Sigmoid colon (tissue), 7 donors: ENCODE data around the gene FAM98B. TPM values are rescaled to one million over a fixed set of nuclear protein-coding genes. Genes with fewer than 3 reads are reported as not detected.

Source experiments
- DNase-seq: peaks from one replicate; pipeline ENCODE4 v3.0.0-alpha.2; 2019
- H3K27ac ChIP-seq, 4 donors: fragments of 200-600 bp; sonication (generic); one replicate each; pipeline ENCODE4 v1.5.1; 2016 to 2019; ENCODE audit warnings: mild to moderate bottlenecking in 1 of 4
- H3K27me3 ChIP-seq, 3 donors: fragments of 200-600 bp; sonication (generic); one replicate each; pipeline ENCODE4 v1.5.1; 2019; ENCODE audit warnings: mild to moderate bottlenecking in 1 of 3
- H3K36me3 ChIP-seq, 4 donors: fragments of 200-600 bp; sonication (generic); one replicate each; pipeline ENCODE4 v1.5.1; 2016 to 2019
- H3K4me1 ChIP-seq, 4 donors: fragments of 200-600 bp; sonication (generic); one replicate each; pipeline ENCODE4 v1.5.1; 2017 to 2019
- H3K4me3 ChIP-seq, 4 donors: fragments of 200-600 bp; sonication (generic); one replicate each; pipeline ENCODE4 v1.5.1; 2017 to 2019; ENCODE audit warnings: mild to moderate bottlenecking in 2 of 4, moderate library complexity in 1 of 4
- H3K9me3 ChIP-seq, 4 donors: fragments of 200-600 bp in 3 of 4; sonication (generic) in 3 of 4; one replicate each; pipeline versions ENCODE4 v1.5.1 to v1.6.1; 2013 to 2019
- CTCF ChIP-seq, 4 experiments: fragments of 450-650 bp in 3 of 4; fragments of 200-600 bp in 1 of 4; IDR thresholded peaks; one replicate each; pipeline ENCODE4 v1.5.1; 2016 to 2019; ENCODE audit warnings: antibody characterized with exemption in 4 of 4, mild to moderate bottlenecking in 3 of 4, moderate library complexity in 2 of 4
- EP300 ChIP-seq, 4 donors: sonication (generic); formaldehyde crosslinking; IDR thresholded peaks; one replicate each; pipeline ENCODE4 v1.6.1; 2017; ENCODE audit warnings: antibody characterized with exemption in 4 of 4
- POLR2A ChIP-seq, 2 donors: fragments of 450-650 bp; IDR thresholded peaks; one replicate each; pipeline ENCODE4 v1.6.1; 2016; ENCODE audit warnings: antibody characterized with exemption in 2 of 2, mild to moderate bottlenecking in 2 of 2, moderate library complexity in 2 of 2
- POLR2AphosphoS5 ChIP-seq, 4 donors: sonication (generic); formaldehyde crosslinking; IDR thresholded peaks; one replicate each; pipeline ENCODE4 v1.6.1; 2017; ENCODE audit warnings: antibody characterized with exemption in 4 of 4
- WGBS, 2 donors: extraction: QIAGEN DNeasy Blood & Tissue Kit; methylation state at CpG; one replicate each; pipeline ENCODE4 v1.1.7; 2013; 5-methylcytosine and 5-hydroxymethylcytosine counted together
- intact Hi-C: fragments of 100-400 bp; cut with DNase I; formaldehyde crosslinking; loops from one replicate; pipeline ENCODE4 v1.15.1; 2023
- polyA plus RNA-seq, 3 donors: library from polyadenylated mRNA; stranded (reverse); fragments of 200-250 nt; gene quantifications; one replicate each; pipeline ENCODE4 v1.2.3, GENCODE V29; 2013
- total RNA-seq, 4 donors: library from RNA; depleted of rRNA; stranded (reverse); fragments of >200 nt; gene quantifications; one replicate each; pipeline ENCODE4 v1.1.0, GENCODE V29; 2016
- donor health status: healthy with polysubstance abuse.
- donor health status: Bipolar disorder and iron deficiency.
- donor health status: healthy.

Gene FAM98B
- total and polyA plus RNA-seq, 7 donors, result 10.9 to 16.6 (median 12.5) TPM

- intact Hi-C loops, result loop anchor here (5.0 kb wide), 1 partner anchor 242 kb away; no protein-coding TSS in a partner anchor
- H3K4me1 ChIP-seq, result peaks cover 0 to 7% (median 3%) of the 10 kb centered on the region in 4 donors
- H3K27ac ChIP-seq, result no peak overlapping the region
- DNase-seq, result no peak
- no peak overlapping the region for H3K4me3 ChIP-seq
- WGBS, 2 donors, result 20 to 24% methylated on average over 9 of the region's 9 CpGs
- no peaks in the 10 kb centered on the region for H3K9me3 ChIP-seq
- H3K27me3 ChIP-seq, result no peaks in the 10 kb centered on the region
- TF ChIP-seq EP300 (IDR thresholded peaks at IDR 0.05), result no peak
- peak; percentile 72 to 92 (median 88) for TF ChIP-seq CTCF (IDR thresholded peaks at IDR 0.05)
- no peak for TF ChIP-seq POLR2A (IDR thresholded peaks at IDR 0.05)
- peak in 2 of 4 donors; percentile 50 to 56 for TF ChIP-seq POLR2AphosphoS5 (IDR thresholded peaks at IDR 0.05)
- H3K36me3 ChIP-seq, result no peaks in the 10 kb centered on the region
Observed at GRCh38 chr15:38440353-38441129, 13.4 kb upstream of the FAM98B start.

- H3K4me3 ChIP-seq, result no peak overlapping the region
- intact Hi-C loops, result loop anchor here (5.0 kb wide), 1 partner anchor 241 kb away; no protein-coding TSS in a partner anchor
- H3K27ac ChIP-seq, result no peak overlapping the region
- 92 to 95% methylated on average over 3 of the region's 3 CpGs for WGBS, 2 donors
- no peaks in the 10 kb centered on the region for H3K36me3 ChIP-seq
- no peak for DNase-seq
- H3K9me3 ChIP-seq, result no peaks in the 10 kb centered on the region
- no peak for TF ChIP-seq POLR2AphosphoS5 (IDR thresholded peaks at IDR 0.05)
- no peak for TF ChIP-seq CTCF (IDR thresholded peaks at IDR 0.05)
- no peak for TF ChIP-seq POLR2A (IDR thresholded peaks at IDR 0.05)
- no peak for TF ChIP-seq EP300 (IDR thresholded peaks at IDR 0.05)
- no peaks in the 10 kb centered on the region for H3K27me3 ChIP-seq
- H3K4me1 ChIP-seq, result peaks cover 0 to 7% (median 3%) of the 10 kb centered on the region in 4 donors
Observed at GRCh38 chr15:38441130-38441519, 12.8 kb upstream of the FAM98B start.

- 0% methylated on average over 12 of the region's 12 CpGs for WGBS, 2 donors
- Histone ChIP-seq H3K4me3 (peak overlapping the region; percentile 68 to 83 (median 72)), H3K4me1 (peaks cover 0 to 22% (median 12%) of the 10 kb centered on the region in 4 donors), H3K27me3 (no peaks in the 10 kb centered on the region), H3K27ac (peak overlapping the region; percentile 91 to 94 (median 93)), H3K9me3 (no peaks in the 10 kb centered on the region), H3K36me3 (no peaks in the 10 kb centered on the region)
- intact Hi-C loops, result loop anchor here (5.0 kb wide), 1 partner anchor 202 kb away; the partner anchor contains the start of gene SPRED1
- TF ChIP-seq EP300 (IDR thresholded peaks at IDR 0.05), result no peak
- no peak for TF ChIP-seq POLR2AphosphoS5 (IDR thresholded peaks at IDR 0.05)
- no peak for TF ChIP-seq CTCF (IDR thresholded peaks at IDR 0.05)
- no peak for TF ChIP-seq POLR2A (IDR thresholded peaks at IDR 0.05)
- no peak for DNase-seq
Observed at GRCh38 chr15:38454696-38455090, 766 bp downstream of the FAM98B start.

- Histone ChIP-seq H3K27ac (peak overlapping the region; percentile 91 to 94 (median 93)), H3K36me3 (no peaks in the 10 kb centered on the region), H3K27me3 (no peaks in the 10 kb centered on the region), H3K4me3 (peak overlapping the region; percentile 68 to 83 (median 72)), H3K4me1 (peaks cover 0 to 22% (median 13%) of the 10 kb centered on the region in 4 donors), H3K9me3 (no peaks in the 10 kb centered on the region)
- 1 to 5% methylated on average over 4 of the region's 4 CpGs for WGBS, 2 donors
- no peak for DNase-seq
- TF ChIP-seq POLR2A (IDR thresholded peaks at IDR 0.05) (no peak), POLR2AphosphoS5 (IDR thresholded peaks at IDR 0.05) (no peak), CTCF (IDR thresholded peaks at IDR 0.05) (no peak), EP300 (IDR thresholded peaks at IDR 0.05) (no peak)
- intact Hi-C loops, result no loop called here
Observed at GRCh38 chr15:38455092-38455491, 1.2 kb downstream of the FAM98B start.
